Progenitor cell of endocrine pancreas (in vitro differentiated cells): Measurements from ENCODE around the gene ZNF175. TPM values are rescaled to one million over a fixed set of nuclear protein-coding genes. Genes with fewer than 3 reads are reported as not detected.

ENCODE experiments used
- DNase-seq: peaks from one replicate; pipeline ENCODE4 v3.0.0; 2021; ENCODE audit warnings: low spot score; ENCODE audit not compliant: unreplicated experiment
- H3K27ac Mint-ChIP-seq: 2 replicates; pipeline ENCODE4 v1.8.0; 2021; ENCODE audit warnings: mild to moderate bottlenecking, moderate library complexity, mixed read lengths
- H3K27me3 Mint-ChIP-seq: 2 replicates; pipeline ENCODE4 v1.8.0; 2021; ENCODE audit warnings: mixed read lengths
- H3K36me3 Mint-ChIP-seq: 2 replicates; pipeline ENCODE4 v1.8.0; 2022; ENCODE audit warnings: mixed read lengths; ENCODE audit not compliant: insufficient read depth
- H3K4me1 Mint-ChIP-seq: 2 replicates; pipeline ENCODE4 v1.8.0; 2021; ENCODE audit warnings: low read depth, mixed read lengths
- H3K4me3 Mint-ChIP-seq: 2 replicates; pipeline ENCODE4 v1.8.0; 2021; ENCODE audit warnings: low read depth, mild to moderate bottlenecking, moderate library complexity, mixed read lengths
- H3K9me3 Mint-ChIP-seq: 2 replicates; pipeline ENCODE4 v1.8.0; 2021; ENCODE audit warnings: low read depth, mixed read lengths
- CTCF ChIP-seq: fragments of 200-600 bp; sonication (generic); IDR thresholded peaks from one replicate; pipeline ENCODE4 v1.5.0; 2021; ENCODE audit warnings: antibody characterized with exemption, mild to moderate bottlenecking; ENCODE audit not compliant: unreplicated experiment
- total RNA-seq: library from RNA; stranded (reverse); gene quantifications from 2 replicates; pipeline ENCODE4 v1.2.1, GENCODE V29; 2021

Gene ZNF175
- total RNA-seq, 1 donor from 2014 or later: 14.9 TPM

DNA sequence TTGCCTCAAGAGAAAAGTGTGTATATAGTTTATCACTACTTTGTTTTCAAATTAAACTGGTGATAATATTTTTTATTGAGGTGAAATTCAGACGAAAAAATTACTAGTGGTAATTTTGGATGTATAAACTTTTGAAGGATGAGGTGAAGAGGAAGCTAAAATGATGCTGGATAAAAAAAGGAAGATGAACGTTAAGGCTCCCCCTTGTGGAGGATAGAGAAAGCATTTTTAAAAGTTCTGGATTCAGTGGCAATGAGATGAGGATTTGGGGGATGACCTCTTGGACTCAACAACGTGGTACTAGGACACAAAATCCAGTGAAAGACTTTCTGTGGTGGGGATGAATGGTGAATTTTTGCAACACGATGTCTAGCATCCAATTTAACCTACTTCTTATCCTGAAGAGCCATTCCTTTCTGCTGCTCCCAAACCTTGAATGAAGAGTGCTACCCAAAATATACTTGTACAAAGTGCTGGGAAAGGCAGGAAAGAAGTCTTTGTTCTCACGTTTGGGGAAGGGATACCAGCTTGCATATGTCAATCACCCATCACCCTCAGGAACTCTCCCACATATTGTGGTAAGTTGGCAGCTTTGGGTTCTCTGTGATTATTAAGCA is 66.4 kb downstream of the ZNF175 start:
- no peaks in the 10 kb centered on the region for H3K4me1 Mint-ChIP-seq
- no peak overlapping the region for H3K27ac Mint-ChIP-seq
- H3K36me3 Mint-ChIP-seq: no peaks in the 10 kb centered on the region
- H3K27me3 Mint-ChIP-seq: peaks cover 15% of the 10 kb centered on the region
- no peak overlapping the region for H3K4me3 Mint-ChIP-seq
- peaks cover 23% of the 10 kb centered on the region for H3K9me3 Mint-ChIP-seq
- no peak for DNase-seq
- TF ChIP-seq CTCF: peak; percentile 40

DNA sequence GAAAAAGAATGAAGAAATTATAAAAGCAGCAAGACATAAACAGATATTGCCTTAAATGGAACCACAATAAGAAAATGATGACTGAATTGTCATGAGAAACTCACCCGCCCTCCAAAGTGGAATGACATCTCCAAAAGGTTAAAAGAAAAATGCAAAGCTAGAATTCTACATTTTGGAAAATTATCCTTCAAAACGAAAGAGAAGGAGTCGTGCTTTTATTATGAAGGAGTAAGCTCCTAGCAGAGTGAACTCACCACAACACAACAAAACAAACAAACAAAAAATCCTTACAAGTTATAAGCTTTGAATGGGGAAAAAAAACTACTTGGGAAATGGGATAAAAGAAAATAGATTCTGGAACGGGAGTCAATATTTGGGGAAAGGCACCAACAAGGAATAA is 68.8 kb downstream of the ZNF175 start:
- no peaks in the 10 kb centered on the region for H3K36me3 Mint-ChIP-seq
- H3K27me3 Mint-ChIP-seq: peaks cover 27% of the 10 kb centered on the region
- no peak overlapping the region for H3K27ac Mint-ChIP-seq
- H3K4me1 Mint-ChIP-seq: no peaks in the 10 kb centered on the region
- peaks cover 20% of the 10 kb centered on the region for H3K9me3 Mint-ChIP-seq
- TF ChIP-seq CTCF: no peak
- no peak overlapping the region for H3K4me3 Mint-ChIP-seq
- DNase-seq: no peak

DNA sequence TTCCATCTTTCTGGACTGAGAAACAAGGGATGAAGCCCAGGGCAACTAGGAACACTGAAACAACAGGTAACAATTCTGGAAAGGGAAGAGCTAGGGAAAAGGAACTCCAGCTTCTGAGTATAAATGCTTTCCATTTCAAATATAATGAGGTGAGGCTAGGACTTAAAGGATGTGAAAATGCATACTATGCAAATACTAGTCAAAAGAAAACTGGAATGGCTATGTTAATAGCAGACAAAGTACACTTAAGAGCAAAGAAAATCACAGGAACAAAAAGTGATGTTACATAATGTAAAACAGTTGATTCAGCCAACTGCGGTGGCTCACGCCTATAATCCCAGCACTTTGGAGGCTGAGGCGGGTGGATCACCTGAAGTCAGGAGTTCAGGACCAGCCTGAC is 69.3 kb downstream of the ZNF175 start:
- Mint-ChIP-seq H3K36me3 (no peaks in the 10 kb centered on the region), H3K4me3 (no peak overlapping the region), H3K27me3 (peaks cover 31% of the 10 kb centered on the region), H3K4me1 (no peaks in the 10 kb centered on the region), H3K9me3 (peaks cover 20% of the 10 kb centered on the region), H3K27ac (no peak overlapping the region)
- no peak for DNase-seq
- TF ChIP-seq CTCF: no peak

DNA sequence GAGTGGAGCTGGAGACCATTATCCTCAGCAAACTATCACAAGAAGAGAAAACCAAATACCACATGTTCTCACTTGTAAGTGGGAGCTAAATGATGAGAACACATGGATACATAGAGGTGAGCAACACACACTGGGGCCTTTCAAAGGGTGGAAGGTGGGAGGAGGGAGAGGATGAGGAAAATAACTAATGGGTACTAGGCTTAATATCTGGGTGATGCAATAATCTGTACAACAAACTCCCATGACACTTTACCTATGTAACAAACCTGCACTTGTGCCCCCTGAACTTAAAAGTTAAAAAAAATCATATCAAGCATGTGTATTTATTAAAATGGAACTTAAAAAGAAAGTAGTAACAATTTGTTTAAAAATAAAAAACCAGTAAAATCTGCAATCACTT is 70.6 kb downstream of the ZNF175 start:
- no peaks in the 10 kb centered on the region for H3K4me1 Mint-ChIP-seq
- H3K27me3 Mint-ChIP-seq: peaks cover 31% of the 10 kb centered on the region
- no peak for DNase-seq
- H3K36me3 Mint-ChIP-seq: no peaks in the 10 kb centered on the region
- no peak for TF ChIP-seq CTCF
- no peak overlapping the region for H3K27ac Mint-ChIP-seq
- H3K4me3 Mint-ChIP-seq: no peak overlapping the region
- peaks cover 20% of the 10 kb centered on the region for H3K9me3 Mint-ChIP-seq

Other genes with a start within 250 kb of the ZNF175 start
- 6.3 and 7.0 TPM in 2 replicates for gene VSIG10L, start 229.1 kb upstream of the ZNF175 start, total RNA-seq
- 63.2 and 69.5 TPM in 2 replicates for gene ETFB, start 204.9 kb upstream of the ZNF175 start, total RNA-seq
- 0.73 and 1.4 TPM in 2 replicates for gene CLDND2, start 202.3 kb upstream of the ZNF175 start, total RNA-seq
- not detected in 2 replicates for gene NKG7, start 198.6 kb upstream of the ZNF175 start, total RNA-seq
- gene LIM2, start 183.3 kb upstream of the ZNF175 start, total RNA-seq: not detected in 2 replicates
- 0.53 and 0.98 TPM in 2 replicates for gene C19orf84, start 180.7 kb upstream of the ZNF175 start, total RNA-seq
- gene SIGLEC10, start 153.6 kb upstream of the ZNF175 start, total RNA-seq: not detected in 2 replicates
- not detected in 2 replicates for gene SIGLEC8, start 112.8 kb upstream of the ZNF175 start, total RNA-seq
- not detected in 2 replicates for gene CEACAM18, start 92.7 kb upstream of the ZNF175 start, total RNA-seq
- gene SIGLEC12, start 69.5 kb upstream of the ZNF175 start, total RNA-seq: not detected in 2 replicates
- gene SIGLEC6, start 39.6 kb upstream of the ZNF175 start, total RNA-seq: not detected in 2 replicates
- not detected in 2 replicates for gene SIGLEC5, start 59.1 kb downstream of the ZNF175 start, total RNA-seq
- not detected in 2 replicates for gene SIGLEC14, start 75.5 kb downstream of the ZNF175 start, total RNA-seq
- gene SPACA6, start 122.0 kb downstream of the ZNF175 start, total RNA-seq: 28.9 and 32.3 TPM in 2 replicates
- not detected in 2 replicates for gene HAS1, start 152.7 kb downstream of the ZNF175 start, total RNA-seq
- not detected in 2 replicates for gene FPR1, start 180.6 kb downstream of the ZNF175 start, total RNA-seq
- gene FPR2, start 189.9 kb downstream of the ZNF175 start, total RNA-seq: not detected in 2 replicates
- gene FPR3, start 223.9 kb downstream of the ZNF175 start, total RNA-seq: not detected in 2 replicates